Testis (tissue), 3 donors: Measurements from ENCODE around the gene KHK. TPM values are rescaled to one million over a fixed set of nuclear protein-coding genes. Genes with fewer than 3 reads are reported as not detected.
A peak's percentile ranks its signal among the peaks of the same experiment; 100 is the strongest.

Source experiments
- DNase-seq: peaks from one replicate; pipeline ENCODE4 v3.0.0-alpha.2; 2019
- H3K27ac ChIP-seq, 2 donors: fragments of 200-600 bp; sonication (generic); one replicate each; pipeline ENCODE4 v1.5.1; 2019
- H3K27me3 ChIP-seq: fragments of 200-600 bp; sonication (generic); one replicate; pipeline ENCODE4 v1.5.1; 2019
- H3K36me3 ChIP-seq: fragments of 200-600 bp; sonication (generic); one replicate; pipeline ENCODE4 v1.5.1; 2017; ENCODE audit warnings: low read depth; ENCODE audit errors: missing control alignments
- H3K4me1 ChIP-seq: fragments of 200-600 bp; sonication (generic); one replicate; pipeline ENCODE4 v1.5.1; 2019
- H3K4me3 ChIP-seq, 2 donors: fragments of 200-600 bp; sonication (generic); one replicate each; pipeline ENCODE4 v1.5.1; 2017 to 2019
- H3K9me3 ChIP-seq: fragments of 200-600 bp; sonication (generic); one replicate; pipeline ENCODE4 v1.5.1; 2017
- POLR2A ChIP-seq: fragments of 450-650 bp; IDR thresholded peaks from one replicate; pipeline ENCODE4 v1.6.1; 2017; ENCODE audit warnings: antibody characterized with exemption, mild to moderate bottlenecking, moderate library complexity
- WGBS, 2 donors: methylation state at CpG; one replicate each; pipeline ENCODE4 v1.1.5; 2018; 5-methylcytosine and 5-hydroxymethylcytosine counted together
- intact Hi-C: fragments of 100-400 bp; cut with DNase I; formaldehyde crosslinking; loops from one replicate; pipeline ENCODE4 v1.15.1; 2023; ENCODE audit warnings: low total_unique reads
- polyA plus RNA-seq: library from polyadenylated mRNA; stranded (reverse); fragments of 350-450 nt; fragmentation: Illumina TruSeq; extraction: RNeasy Lipid Tissue Mini Kit (QIAGEN cat#74804); gene quantifications from one replicate; pipeline ENCODE4 v1.2.3, GENCODE V29; 2014; ENCODE audit warnings: low read depth, low replicate concordance; ENCODE audit not compliant: insufficient read depth
- total RNA-seq, 2 donors: library from RNA; depleted of rRNA; stranded (reverse); fragments of >200 nt; gene quantifications; one replicate each; pipeline ENCODE4 v1.2.3, GENCODE V29; 2016
- TF ChIP-seq, protein P1 (sequence below), 3 experiments: fragments of 450-650 bp in 2 of 3; fragments of 200-600 bp in 1 of 3; sonication (generic) in 1 of 3; IDR thresholded peaks; one replicate each; pipeline ENCODE4 v1.5.1; 2016 to 2019; ENCODE audit warnings: antibody characterized with exemption in 3 of 3, mild to moderate bottlenecking in 2 of 3, moderate library complexity in 1 of 3

KHK gene
- total and polyA plus RNA-seq, 3 donors from 2014 or later = 5.3 to 13.4 (median 11.5) TPM

DNA sequence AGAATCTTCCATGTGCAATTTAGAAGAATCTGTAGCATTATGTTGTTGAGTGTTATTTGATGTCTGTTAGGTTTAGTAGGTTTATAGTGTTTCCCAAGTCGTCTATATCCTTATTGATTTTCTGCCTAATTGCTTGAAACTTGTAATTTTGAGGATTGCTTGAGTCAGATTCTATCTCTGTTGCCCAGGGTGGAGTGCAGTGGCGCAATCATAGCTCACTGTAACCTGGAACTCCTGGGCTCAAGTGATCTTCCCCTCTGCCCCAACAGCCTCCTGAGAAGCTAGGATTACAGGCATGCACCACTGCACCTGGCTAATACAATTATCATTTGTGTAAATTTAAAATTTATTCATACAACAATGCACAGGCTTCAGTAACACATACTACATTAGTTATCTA is 59.1 kb downstream of the KHK start:
- no peaks in the 10 kb centered on the region for H3K27me3 ChIP-seq
- no peak for DNase-seq
- intact Hi-C loops = no loop called here
- no peaks in the 10 kb centered on the region for H3K9me3 ChIP-seq
- WGBS, 2 donors = 74 to 89% methylated on average over 2 of the region's 2 CpGs
- TF ChIP-seq, protein P1, sequence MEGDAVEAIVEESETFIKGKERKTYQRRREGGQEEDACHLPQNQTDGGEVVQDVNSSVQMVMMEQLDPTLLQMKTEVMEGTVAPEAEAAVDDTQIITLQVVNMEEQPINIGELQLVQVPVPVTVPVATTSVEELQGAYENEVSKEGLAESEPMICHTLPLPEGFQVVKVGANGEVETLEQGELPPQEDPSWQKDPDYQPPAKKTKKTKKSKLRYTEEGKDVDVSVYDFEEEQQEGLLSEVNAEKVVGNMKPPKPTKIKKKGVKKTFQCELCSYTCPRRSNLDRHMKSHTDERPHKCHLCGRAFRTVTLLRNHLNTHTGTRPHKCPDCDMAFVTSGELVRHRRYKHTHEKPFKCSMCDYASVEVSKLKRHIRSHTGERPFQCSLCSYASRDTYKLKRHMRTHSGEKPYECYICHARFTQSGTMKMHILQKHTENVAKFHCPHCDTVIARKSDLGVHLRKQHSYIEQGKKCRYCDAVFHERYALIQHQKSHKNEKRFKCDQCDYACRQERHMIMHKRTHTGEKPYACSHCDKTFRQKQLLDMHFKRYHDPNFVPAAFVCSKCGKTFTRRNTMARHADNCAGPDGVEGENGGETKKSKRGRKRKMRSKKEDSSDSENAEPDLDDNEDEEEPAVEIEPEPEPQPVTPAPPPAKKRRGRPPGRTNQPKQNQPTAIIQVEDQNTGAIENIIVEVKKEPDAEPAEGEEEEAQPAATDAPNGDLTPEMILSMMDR (IDR thresholded peaks at IDR 0.05) = no peak
- TF ChIP-seq POLR2A = no peak
- H3K4me3 ChIP-seq = no peak overlapping the region
- H3K27ac ChIP-seq = no peak overlapping the region
- peaks cover 15% of the 10 kb centered on the region for H3K4me1 ChIP-seq
- H3K36me3 ChIP-seq = no peaks in the 10 kb centered on the region

- no peaks in the 10 kb centered on the region for H3K36me3 ChIP-seq
- WGBS, 2 donors = 92 to 94% methylated on average over 6 to 8 of the region's 8 CpGs
- intact Hi-C loops = no loop called here
- TF ChIP-seq, protein P1 (IDR thresholded peaks at IDR 0.05) = no peak
- TF ChIP-seq POLR2A = no peak
- no peak overlapping the region for H3K4me3 ChIP-seq
- DNase-seq = no peak
- H3K27me3 ChIP-seq = no peaks in the 10 kb centered on the region
- no peak overlapping the region for H3K27ac ChIP-seq
- H3K9me3 ChIP-seq = no peaks in the 10 kb centered on the region
- H3K4me1 ChIP-seq = peaks cover 15% of the 10 kb centered on the region
These were observed 61.4 kb downstream of the KHK start for GRCh38 chr2:27147935-27148334.

DNA sequence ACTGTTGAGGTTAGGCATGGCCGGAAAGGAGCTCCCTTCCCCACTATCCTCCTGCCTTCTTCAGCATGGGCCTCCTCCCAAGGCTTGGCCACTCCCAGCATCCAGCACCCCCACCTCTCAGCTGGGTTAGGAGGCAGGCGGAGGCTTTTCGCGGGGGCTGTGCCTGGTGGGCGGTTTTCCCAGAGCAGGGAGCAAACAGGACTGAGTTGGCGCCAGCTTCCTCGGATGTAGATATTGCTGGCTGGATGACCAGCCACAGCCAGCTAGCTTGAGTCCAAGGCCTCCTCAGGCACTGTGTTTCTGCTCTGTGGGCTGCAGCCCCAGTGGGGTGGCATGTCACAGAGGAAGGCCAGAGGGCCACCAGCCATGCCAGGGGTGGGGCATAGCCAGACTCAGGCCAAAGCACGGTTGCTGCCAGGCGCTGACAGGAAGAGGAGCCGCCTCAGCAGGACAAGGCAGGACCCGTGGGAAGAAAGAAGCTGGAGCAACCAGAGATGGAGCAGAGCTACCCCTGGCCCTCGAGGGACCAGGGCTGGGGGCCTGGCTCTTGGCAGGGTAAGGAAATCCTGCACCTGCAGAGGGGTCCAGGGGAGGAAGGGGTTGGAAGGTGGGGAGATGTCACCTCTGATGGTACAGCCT is 62.3 kb downstream of the KHK start, which contains the start of gene TCF23:
TSS of gene TCF23 (plus strand) at position 204 of the 639 bp plus-strand sequence. CDS start at position 334, 130 bp downstream.
- Histone ChIP-seq H3K27ac (peak within 1 kb of the TSS; percentile 47 to 78), H3K36me3 (no peaks in the 10 kb centered on the region), H3K4me3 (no peak within 1 kb of the TSS), H3K9me3 (no peaks in the 10 kb centered on the region), H3K27me3 (no peaks in the 10 kb centered on the region), H3K4me1 (peaks cover 15% of the 10 kb centered on the region)
- DNase-seq = peak; percentile 87
- intact Hi-C loops = no loop called here
- no peak for TF ChIP-seq POLR2A
- TF ChIP-seq, protein P1 (IDR thresholded peaks at IDR 0.05) = no peak
- WGBS, 2 donors = 26 to 61% methylated on average over 4 to 12 of the region's 12 CpGs

- TF ChIP-seq, protein P1 (IDR thresholded peaks at IDR 0.05) = no peak
- TF ChIP-seq POLR2A = no peak
- WGBS, 2 donors = 51 to 72% methylated on average over 10 to 29 of the region's 29 CpGs
- Histone ChIP-seq H3K9me3 (no peaks in the 10 kb centered on the region), H3K27ac (peak overlapping the region; percentile 47 to 78), H3K4me3 (no peak overlapping the region), H3K27me3 (no peaks in the 10 kb centered on the region), H3K36me3 (no peaks in the 10 kb centered on the region), H3K4me1 (peaks cover 22% of the 10 kb centered on the region)
- intact Hi-C loops = no loop called here
- no peak for DNase-seq
These were observed 63.2 kb downstream of the KHK start for GRCh38 chr2:27149570-27150405.

Other genes with a start within 250 kb of the KHK start
- 1 to 10 TPM; 2.8 to 5.5 TPM for gene DPYSL5, start 238.6 kb upstream of the KHK start, total RNA-seq
- gene DPYSL5, start 238.6 kb upstream of the KHK start, polyA plus RNA-seq = 22.3 TPM
- gene MAPRE3, start 116.1 kb upstream of the KHK start, total RNA-seq = 10 to 100 TPM; 31.4 to 49.8 TPM
- 112 TPM for gene MAPRE3, start 116.1 kb upstream of the KHK start, polyA plus RNA-seq
- gene TMEM214, start 53.8 kb upstream of the KHK start, total RNA-seq = 10 to 100 TPM; 64.8 to 73.9 TPM
- gene TMEM214, start 53.8 kb upstream of the KHK start, polyA plus RNA-seq = 81.9 TPM
- 100 to 1,000 TPM; 227 to 294 TPM for gene AGBL5, start 35.1 kb upstream of the KHK start, total RNA-seq
- 784 TPM for gene AGBL5, start 35.1 kb upstream of the KHK start, polyA plus RNA-seq
- gene OST4, start 15.1 kb upstream of the KHK start, total RNA-seq = 100 to 1,000 TPM; 220 to 262 TPM
- 297 TPM for gene OST4, start 15.1 kb upstream of the KHK start, polyA plus RNA-seq
- 10 to 100 TPM; 29.2 to 50.7 TPM for gene EMILIN1, start 8.2 kb upstream of the KHK start, total RNA-seq
- gene EMILIN1, start 8.2 kb upstream of the KHK start, polyA plus RNA-seq = 35.9 TPM
- 10 to 100 TPM in 1 of 2 donors, 1 to 10 TPM in 1; 6.6 to 11.1 TPM for gene CGREF1, start 32.4 kb downstream of the KHK start, total RNA-seq
- gene CGREF1, start 32.4 kb downstream of the KHK start, polyA plus RNA-seq = 7.4 TPM
- 10 to 100 TPM; 37.3 to 76.4 TPM for gene ABHD1, start 37.0 kb downstream of the KHK start, total RNA-seq
- 141 TPM for gene ABHD1, start 37.0 kb downstream of the KHK start, polyA plus RNA-seq
- gene PREB, start 47.9 kb downstream of the KHK start, total RNA-seq = 10 to 100 TPM; 82.0 to 84.0 TPM
- 62.4 TPM for gene PREB, start 47.9 kb downstream of the KHK start, polyA plus RNA-seq
- gene PRR30, start 52.6 kb downstream of the KHK start, total RNA-seq = 10 to 100 TPM; 12.8 to 55.4 TPM
- gene PRR30, start 52.6 kb downstream of the KHK start, polyA plus RNA-seq = 153 TPM
- 1 to 10 TPM; 5.5 to 6.7 TPM for gene TCF23, start 62.2 kb downstream of the KHK start, total RNA-seq
- 6.6 TPM for gene TCF23, start 62.2 kb downstream of the KHK start, polyA plus RNA-seq
- gene ATRAID, start 125.3 kb downstream of the KHK start, total RNA-seq = 100 to 1,000 TPM; 263 to 295 TPM
- 323 TPM for gene ATRAID, start 125.3 kb downstream of the KHK start, polyA plus RNA-seq
- gene SLC5A6, start 125.5 kb downstream of the KHK start, total RNA-seq = 10 to 100 TPM; 83.4 to 84.0 TPM
- gene SLC5A6, start 125.5 kb downstream of the KHK start, polyA plus RNA-seq = 83.9 TPM
- 10 to 100 TPM; 62.5 to 66.9 TPM for gene CAD, start 130.6 kb downstream of the KHK start, total RNA-seq
- gene CAD, start 130.6 kb downstream of the KHK start, polyA plus RNA-seq = 40.0 TPM
- gene SLC30A3, start 176.3 kb downstream of the KHK start, total RNA-seq = 100 to 1,000 TPM; 130 to 160 TPM
- gene SLC30A3, start 176.3 kb downstream of the KHK start, polyA plus RNA-seq = 111 TPM
- 10 to 100 TPM; 37.4 to 57.9 TPM for gene DNAJC5G, start 188.7 kb downstream of the KHK start, total RNA-seq
- gene DNAJC5G, start 188.7 kb downstream of the KHK start, polyA plus RNA-seq = 65.0 TPM
- gene TRIM54, start 195.7 kb downstream of the KHK start, total RNA-seq = 10 to 100 TPM; 38.5 to 46.8 TPM
- 28.3 TPM for gene TRIM54, start 195.7 kb downstream of the KHK start, polyA plus RNA-seq
- 10 to 100 TPM; 16.2 to 18.8 TPM for gene UCN, start 221.7 kb downstream of the KHK start, total RNA-seq
- gene UCN, start 221.7 kb downstream of the KHK start, polyA plus RNA-seq = 0.75 TPM
- gene MPV17, start 236.3 kb downstream of the KHK start, total RNA-seq = 10 to 100 TPM; 71.2 to 72.3 TPM
- gene MPV17, start 236.3 kb downstream of the KHK start, polyA plus RNA-seq = 59.5 TPM